T-helper 1 cell treated with Interleukin-12 subunit alpha and Interleukin-12 subunit beta and Interleukin-4 antibody, amounts not matched to agents 30 μg/mL and 1 μg/mL, for 36 hours (primary cell): ENCODE measurements around the gene CUL5.
"Not testable (repeated sequence)": the region's sequence is repeated elsewhere in the genome, so short reads cannot be mapped to it uniquely, and the experiment has no call there.

ENCODE experiments used
- H3K27ac Mint-ChIP-seq: one replicate; pipeline ENCODE4 v1.8.0; 2021; ENCODE audit warnings: mild to moderate bottlenecking, mixed read lengths
- H3K27me3 Mint-ChIP-seq: one replicate; pipeline ENCODE4 v1.8.0; 2021; ENCODE audit warnings: low read depth, mixed read lengths
- H3K36me3 Mint-ChIP-seq: one replicate; pipeline ENCODE4 v1.8.0; 2021; ENCODE audit warnings: low read depth, mixed read lengths
- H3K4me1 Mint-ChIP-seq: one replicate; pipeline ENCODE4 v1.8.0; 2021; ENCODE audit warnings: low read depth, mixed read lengths
- H3K4me3 Mint-ChIP-seq: one replicate; pipeline ENCODE4 v1.8.0; 2021; ENCODE audit warnings: mild to moderate bottlenecking, moderate library complexity, mixed read lengths
- H3K9me3 Mint-ChIP-seq: one replicate; pipeline ENCODE4 v1.8.0; 2021; ENCODE audit warnings: mixed read lengths

Gene CUL5

GRCh38 chr11:108007819-108008218 is 879 bp upstream of the CUL5 start:
- peaks cover 15% of the 10 kb centered on the region for H3K4me1 Mint-ChIP-seq
- no peak overlapping the region for H3K4me3 Mint-ChIP-seq
- no peaks in the 10 kb centered on the region for H3K9me3 Mint-ChIP-seq
- H3K36me3 Mint-ChIP-seq: peaks cover 4% of the 10 kb centered on the region
- H3K27me3 Mint-ChIP-seq: peaks cover 3% of the 10 kb centered on the region
- no peak overlapping the region for H3K27ac Mint-ChIP-seq

- peak overlapping the region; percentile 92 for H3K27ac Mint-ChIP-seq
- H3K4me3 Mint-ChIP-seq: peak overlapping the region; percentile 97
- H3K36me3 Mint-ChIP-seq: peaks cover 4% of the 10 kb centered on the region
- H3K27me3 Mint-ChIP-seq: no peaks in the 10 kb centered on the region
- peaks cover 15% of the 10 kb centered on the region for H3K4me1 Mint-ChIP-seq
- H3K9me3 Mint-ChIP-seq: no peaks in the 10 kb centered on the region
Observed at GRCh38 chr11:108009497-108010370, 1.0 kb downstream of the CUL5 start.

GRCh38 chr11:108012139-108012725 is 3.5 kb downstream of the CUL5 start:
- Mint-ChIP-seq H3K4me3 (no peak overlapping the region), H3K27me3 (no peaks in the 10 kb centered on the region), H3K36me3 (peaks cover 9% of the 10 kb centered on the region), H3K4me1 (peaks cover 27% of the 10 kb centered on the region), H3K27ac (no peak overlapping the region), H3K9me3 (no peaks in the 10 kb centered on the region)

GRCh38 chr11:108016647-108017046 is 7.9 kb downstream of the CUL5 start:
- no peaks in the 10 kb centered on the region for H3K27me3 Mint-ChIP-seq
- H3K4me1 Mint-ChIP-seq: peaks cover 18% of the 10 kb centered on the region
- peaks cover 8% of the 10 kb centered on the region for H3K36me3 Mint-ChIP-seq
- H3K4me3 Mint-ChIP-seq: no peak overlapping the region
- H3K9me3 Mint-ChIP-seq: no peaks in the 10 kb centered on the region
- no peak overlapping the region for H3K27ac Mint-ChIP-seq

GRCh38 chr11:108018708-108019107 is 10.0 kb downstream of the CUL5 start:
- peaks cover 8% of the 10 kb centered on the region for H3K36me3 Mint-ChIP-seq
- H3K4me3 Mint-ChIP-seq: no peak overlapping the region
- no peaks in the 10 kb centered on the region for H3K27me3 Mint-ChIP-seq
- H3K4me1 Mint-ChIP-seq: peaks cover 17% of the 10 kb centered on the region
- no peaks in the 10 kb centered on the region for H3K9me3 Mint-ChIP-seq
- no peak overlapping the region for H3K27ac Mint-ChIP-seq

- Mint-ChIP-seq H3K27me3 (no peaks in the 10 kb centered on the region), H3K27ac (no peak overlapping the region), H3K4me3 (no peak overlapping the region), H3K9me3 (no peaks in the 10 kb centered on the region), H3K36me3 (peaks cover 8% of the 10 kb centered on the region), H3K4me1 (peaks cover 20% of the 10 kb centered on the region)
Observed at GRCh38 chr11:108019870-108020540, 11.3 kb downstream of the CUL5 start.

GRCh38 chr11:108025387-108026080 is 16.8 kb downstream of the CUL5 start:
- H3K36me3 Mint-ChIP-seq: peaks cover 13% of the 10 kb centered on the region
- H3K4me1 Mint-ChIP-seq: peaks cover 18% of the 10 kb centered on the region
- no peaks in the 10 kb centered on the region for H3K27me3 Mint-ChIP-seq
- no peaks in the 10 kb centered on the region for H3K9me3 Mint-ChIP-seq
- H3K4me3 Mint-ChIP-seq: no peak overlapping the region
- H3K27ac Mint-ChIP-seq: peak overlapping the region; percentile 79

- H3K27ac Mint-ChIP-seq: no peak overlapping the region
- H3K27me3 Mint-ChIP-seq: no peaks in the 10 kb centered on the region
- H3K9me3 Mint-ChIP-seq: peaks cover 12% of the 10 kb centered on the region
- peaks cover 22% of the 10 kb centered on the region for H3K36me3 Mint-ChIP-seq
- H3K4me3 Mint-ChIP-seq: no peak overlapping the region
- H3K4me1 Mint-ChIP-seq: peaks cover 21% of the 10 kb centered on the region
Observed at GRCh38 chr11:108027057-108027456, 18.4 kb downstream of the CUL5 start.

GRCh38 chr11:108028822-108029441 is 20.2 kb downstream of the CUL5 start:
- Mint-ChIP-seq H3K9me3 (peaks cover 12% of the 10 kb centered on the region), H3K4me1 (peaks cover 27% of the 10 kb centered on the region), H3K36me3 (peaks cover 28% of the 10 kb centered on the region)
- H3K4me3 Mint-ChIP-seq, H3K27ac Mint-ChIP-seq, H3K27me3 Mint-ChIP-seq: not testable (repeated sequence)

- H3K4me1 Mint-ChIP-seq, H3K27me3 Mint-ChIP-seq, H3K27ac Mint-ChIP-seq, H3K4me3 Mint-ChIP-seq: not testable (repeated sequence)
- H3K9me3 Mint-ChIP-seq: peaks cover 12% of the 10 kb centered on the region
- peaks cover 29% of the 10 kb centered on the region for H3K36me3 Mint-ChIP-seq
Observed at GRCh38 chr11:108031604-108032003, 22.9 kb downstream of the CUL5 start.

GRCh38 chr11:108032800-108033199 is 24.1 kb downstream of the CUL5 start:
- H3K36me3 Mint-ChIP-seq: peaks cover 25% of the 10 kb centered on the region
- H3K4me1 Mint-ChIP-seq: peaks cover 9% of the 10 kb centered on the region
- no peaks in the 10 kb centered on the region for H3K27me3 Mint-ChIP-seq
- peaks cover 12% of the 10 kb centered on the region for H3K9me3 Mint-ChIP-seq
- H3K27ac Mint-ChIP-seq: no peak overlapping the region
- no peak overlapping the region for H3K4me3 Mint-ChIP-seq

- peaks cover 12% of the 10 kb centered on the region for H3K9me3 Mint-ChIP-seq
- peaks cover 20% of the 10 kb centered on the region for H3K36me3 Mint-ChIP-seq
- no peaks in the 10 kb centered on the region for H3K27me3 Mint-ChIP-seq
- no peak overlapping the region for H3K27ac Mint-ChIP-seq
- H3K4me3 Mint-ChIP-seq: no peak overlapping the region
- H3K4me1 Mint-ChIP-seq: peaks cover 9% of the 10 kb centered on the region
Observed at GRCh38 chr11:108034034-108034433, 25.3 kb downstream of the CUL5 start.

GRCh38 chr11:108034952-108035351 is 26.3 kb downstream of the CUL5 start:
- peaks cover 12% of the 10 kb centered on the region for H3K9me3 Mint-ChIP-seq
- no peaks in the 10 kb centered on the region for H3K27me3 Mint-ChIP-seq
- H3K36me3 Mint-ChIP-seq: peaks cover 25% of the 10 kb centered on the region
- no peak overlapping the region for H3K27ac Mint-ChIP-seq
- no peak overlapping the region for H3K4me3 Mint-ChIP-seq
- H3K4me1 Mint-ChIP-seq: peaks cover 13% of the 10 kb centered on the region

- H3K27me3 Mint-ChIP-seq: no peaks in the 10 kb centered on the region
- peaks cover 25% of the 10 kb centered on the region for H3K36me3 Mint-ChIP-seq
- no peak overlapping the region for H3K4me3 Mint-ChIP-seq
- no peak overlapping the region for H3K27ac Mint-ChIP-seq
- H3K9me3 Mint-ChIP-seq: peaks cover 12% of the 10 kb centered on the region
- peaks cover 13% of the 10 kb centered on the region for H3K4me1 Mint-ChIP-seq
Observed at GRCh38 chr11:108035690-108036089, 27.0 kb downstream of the CUL5 start.
